Measurements from ENCODE around the gene DNMT3A.

DNA sequence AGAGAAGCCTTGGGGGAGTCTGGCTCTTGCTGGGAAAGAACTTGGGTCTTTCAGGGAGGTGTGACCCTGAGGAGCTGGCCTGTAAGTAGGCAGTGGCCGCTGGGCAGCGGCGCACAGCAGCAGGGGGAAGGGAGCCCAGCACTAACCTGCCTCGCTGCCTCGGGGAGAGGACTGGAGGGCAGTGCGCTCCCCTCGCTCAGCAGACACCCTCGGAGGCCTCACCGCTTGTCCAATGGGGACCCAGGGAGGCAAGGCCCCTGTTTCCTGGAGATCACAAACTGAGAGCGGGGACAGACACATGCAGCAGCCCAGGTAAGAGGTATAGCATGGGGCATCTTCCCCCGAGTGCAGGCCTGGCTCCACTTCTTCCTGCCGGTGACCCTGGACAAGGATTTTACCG, 3.3 kb downstream of the DNMT3A start:
- TF ChIP-seq TARDBP (IDR thresholded peaks at IDR 0.05) (no peak), FOXK2 (IDR thresholded peaks at IDR 0.05) (no peak), ZNF384 (IDR thresholded peaks at IDR 0.05) (no peak)

Measured in HEK293T (cell line).